ENCODE data around the gene PLCL1. TPM values are rescaled to one million over a fixed set of nuclear protein-coding genes. Genes with fewer than 3 reads are reported as not detected.

PLCL1 gene
- total and polyA plus RNA-seq, 10 of the 15 experiments (the other 5 are each of a cell fraction or from before 2014, with no cell fraction given) = 0.03 to 1.5 (median 0.22) TPM

GRCh38 chr2:197929008-197929885 lies 124.9 kb downstream of the PLCL1 start:
- H3K9me3 ChIP-seq (replicated peaks; ENCODE audit: control insufficient read depth, insufficient read depth, low read length) = no peaks in the 10 kb centered on the region
- no peak overlapping the region for H3K9ac ChIP-seq (ENCODE audit: control insufficient read depth, insufficient read depth, low read length)
- H3K4me2 ChIP-seq (ENCODE audit: control insufficient read depth, insufficient read depth) = no peak overlapping the region
- 29% methylated on average over 5 of the region's 5 CpGs for WGBS (ENCODE audit: insufficient coverage, insufficient replicate concordance, low lambda C conversion rate, missing lambda C conversion rate)
- no peak overlapping the region for H3K27ac ChIP-seq (ENCODE audit: control insufficient read depth, insufficient read depth)
- H3K4me3 ChIP-seq = no peak overlapping the region
- no peaks in the 10 kb centered on the region for H3K27me3 ChIP-seq (replicated peaks in 1 of 2; ENCODE audit: control insufficient read depth in 2 of 2, insufficient read depth in 2 of 2, low read length in 1 of 2)
- no peaks in the 10 kb centered on the region for H3K79me2 ChIP-seq (ENCODE audit: control insufficient read depth, insufficient read depth, low read length)
- no peak for TF ChIP-seq ATF3 (IDR thresholded peaks at IDR 0.05; ENCODE audit: borderline replicate concordance, extremely low read depth, low read depth, low read length)
- intact Hi-C loops (cut with micrococcal nuclease; ENCODE audit: unreplicated experiment) (no loop called here), in situ Hi-C loops (cut with MboI) (no loop called here)
- H4K20me1 ChIP-seq (ENCODE audit: control insufficient read depth, insufficient read depth) = no peaks in the 10 kb centered on the region
- FAIRE-seq = no peak
- H3K36me3 ChIP-seq (ENCODE audit: control insufficient read depth in 2 of 2, insufficient read depth in 2 of 2, low read length in 1 of 2) = no peaks in the 10 kb centered on the region
- RAD21 ChIA-PET (ENCODE audit: unreplicated experiment) = no interaction called here
- POLR2A ChIA-PET = no interaction called here
- ATAC-seq = no peak
- SMC1A ChIA-PET (ENCODE audit: uncharacterized antibody, unreplicated experiment) = no interaction called here
- no peaks in the 10 kb centered on the region for H3K4me1 ChIP-seq (ENCODE audit: control insufficient read depth, insufficient read depth, low read length)
- H2AFZ ChIP-seq (ENCODE audit: control insufficient read depth, low read depth, low read length) = no peak overlapping the region
- no peak for DNase-seq (ENCODE audit: low read depth, low spot score)
- CTCF ChIA-PET = interaction anchor here (1.3 to 1.6 kb wide), 2 partner anchors 10 to 35 kb away, joined by 3 to 7 read pairs; no protein-coding TSS in a partner anchor
- no TSS peak for BruUV-seq (replicated peaks)

- DNase-seq (ENCODE audit: low read depth, low spot score) (no peak), ATAC-seq (no peak), FAIRE-seq (no peak)
- H3K4me1 ChIP-seq (ENCODE audit: control insufficient read depth, insufficient read depth, low read length) = no peaks in the 10 kb centered on the region
- H3K36me3 ChIP-seq (ENCODE audit: control insufficient read depth in 2 of 2, insufficient read depth in 2 of 2, low read length in 1 of 2) = no peaks in the 10 kb centered on the region
- H4K20me1 ChIP-seq (ENCODE audit: control insufficient read depth, insufficient read depth) = no peaks in the 10 kb centered on the region
- no peak overlapping the region for H3K27ac ChIP-seq (ENCODE audit: control insufficient read depth, insufficient read depth)
- ChIA-PET CTCF (interaction anchor here (0.6 to 1.6 kb wide), 3 partner anchors 10 to 1514 kb away, joined by 3 to 7 read pairs (median 3); no protein-coding TSS in a partner anchor), POLR2A (no interaction called here), RAD21 (ENCODE audit: unreplicated experiment) (no interaction called here), SMC1A (ENCODE audit: uncharacterized antibody, unreplicated experiment) (interaction anchor here (0.6 kb wide), 1 partner anchor 175 kb away, joined by 3 read pairs; no protein-coding TSS in a partner anchor)
- intact Hi-C loops (cut with micrococcal nuclease; ENCODE audit: unreplicated experiment) (no loop called here), in situ Hi-C loops (cut with MboI) (no loop called here)
- H3K9ac ChIP-seq (ENCODE audit: control insufficient read depth, insufficient read depth, low read length) = no peak overlapping the region
- BruUV-seq (replicated peaks) = no TSS peak
- no peak overlapping the region for H2AFZ ChIP-seq (ENCODE audit: control insufficient read depth, low read depth, low read length)
- H3K4me2 ChIP-seq (ENCODE audit: control insufficient read depth, insufficient read depth) = no peak overlapping the region
- no peak overlapping the region for H3K4me3 ChIP-seq
- no peaks in the 10 kb centered on the region for H3K9me3 ChIP-seq (replicated peaks; ENCODE audit: control insufficient read depth, insufficient read depth, low read length)
- H3K79me2 ChIP-seq (ENCODE audit: control insufficient read depth, insufficient read depth, low read length) = no peaks in the 10 kb centered on the region
- no peaks in the 10 kb centered on the region for H3K27me3 ChIP-seq (replicated peaks in 1 of 2; ENCODE audit: control insufficient read depth in 2 of 2, insufficient read depth in 2 of 2, low read length in 1 of 2)
- TF ChIP-seq RCOR1 (conservative IDR thresholded peaks at IDR 0.05; ENCODE audit: low read depth, low read length) (no peak), IKZF1 (conservative IDR thresholded peaks at IDR 0.05) (no peak), PAX8 (IDR thresholded peaks at IDR 0.05) (no peak), ZNF384 (IDR thresholded peaks at IDR 0.05; ENCODE audit: borderline replicate concordance, low read depth, low read length) (no peak), ZBTB4 (CRISPR knock-in tag; IDR thresholded peaks at IDR 0.05) (no peak), BCL3 (IDR thresholded peaks at IDR 0.05; ENCODE audit: borderline replicate concordance, insufficient read depth, low read depth, low read length, poor library complexity, severe bottlenecking) (no peak), IRF5 (IDR thresholded peaks at IDR 0.05; ENCODE audit: borderline replicate concordance) (no peak), MYB (IDR thresholded peaks at IDR 0.05; ENCODE audit: borderline replicate concordance, low read depth, low read length) (no peak), TARDBP (IDR thresholded peaks at IDR 0.05; ENCODE audit: borderline replicate concordance) (no peak)
Observed at GRCh38 chr2:197929886-197930227, 125.5 kb downstream of the PLCL1 start.
